HCEC 1CT (cell line): ENCODE data around the gene GLRA3.
"Not testable (repeated sequence)": the region's sequence is repeated elsewhere in the genome, so short reads cannot be mapped to it uniquely, and the experiment has no call there.

Experiments used
- DNase-seq: peaks from one replicate; pipeline ENCODE4 v3.0.0-alpha.2; 2017

The GLRA3 gene

GRCh38 chr4:174709526-174709925 is 119.5 kb downstream of the GLRA3 start:
- DNase-seq = no peak

DNA sequence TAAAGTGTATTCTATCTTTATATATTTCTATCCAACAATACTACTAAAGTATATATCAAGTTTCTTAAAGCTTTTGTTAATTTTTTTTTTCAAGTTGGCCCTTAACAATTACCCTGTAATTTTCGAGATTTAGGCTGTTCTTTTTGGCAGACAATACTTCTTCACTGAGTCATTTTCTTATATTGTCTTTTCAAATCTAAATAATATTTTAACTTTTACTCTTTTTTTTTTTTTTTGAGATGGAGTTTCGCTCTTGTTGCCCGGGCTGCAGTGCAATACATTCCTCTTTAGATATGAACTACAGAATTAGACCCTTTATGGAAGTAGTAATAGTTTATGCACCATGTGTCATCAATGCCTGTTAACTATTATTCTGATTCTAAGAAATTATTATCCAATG is 120.7 kb downstream of the GLRA3 start:
- no peak for DNase-seq

- DNase-seq = no peak
Observed at GRCh38 chr4:174707902-174708301, 121.1 kb downstream of the GLRA3 start.

DNA sequence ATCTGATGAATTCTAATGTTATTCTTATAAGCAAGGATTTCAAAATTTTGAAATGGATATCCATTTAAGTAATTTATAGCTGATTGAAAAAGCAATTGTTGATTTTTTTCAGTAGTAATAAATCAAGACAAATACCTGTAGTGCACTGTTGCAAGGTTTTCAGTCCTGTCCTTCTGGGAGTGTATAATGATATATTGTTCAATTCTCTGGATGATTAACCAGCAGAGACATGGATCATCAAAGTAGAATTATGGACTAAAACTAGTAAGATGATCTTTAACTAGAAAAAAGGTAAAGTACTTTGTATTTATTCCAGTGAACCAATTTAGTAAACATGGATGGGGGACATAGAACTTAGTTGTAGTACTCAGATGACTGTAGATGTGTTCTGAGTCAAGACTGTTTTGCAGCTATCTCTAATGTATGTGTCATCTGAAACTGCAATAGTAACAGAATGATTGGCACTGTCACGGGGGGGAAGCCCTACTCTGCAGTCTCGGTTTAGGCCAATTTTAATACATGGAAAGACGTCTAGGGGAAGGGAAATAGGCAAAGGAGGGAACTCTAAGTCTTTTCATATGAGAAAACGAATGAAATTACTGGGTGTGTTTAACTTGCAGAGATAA is 121.9 kb downstream of the GLRA3 start:
- no peak for DNase-seq

DNA sequence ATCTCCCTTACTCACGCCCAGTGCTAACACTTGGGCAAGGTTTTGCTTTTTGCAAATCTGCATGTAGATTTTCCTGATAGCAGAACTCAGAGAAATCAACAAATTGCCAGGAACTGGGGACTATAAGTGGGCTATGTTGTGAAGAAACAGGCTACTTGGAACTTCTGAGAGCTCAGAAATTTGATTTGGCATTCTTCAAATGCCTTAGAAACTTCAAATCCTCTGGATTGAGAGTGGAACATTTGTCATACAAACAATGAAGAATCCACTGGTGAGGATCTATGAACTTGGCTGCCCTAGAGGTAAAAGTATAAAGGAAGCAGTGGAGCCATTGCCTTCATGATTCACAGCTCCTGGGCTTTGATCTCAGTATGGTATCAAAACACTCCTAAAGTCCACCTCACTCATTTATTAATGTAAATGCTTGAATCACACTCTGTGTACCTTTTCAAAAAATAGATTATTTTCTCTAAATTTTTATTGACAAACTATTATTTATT is 126.0 kb downstream of the GLRA3 start:
- no peak for DNase-seq

DNA sequence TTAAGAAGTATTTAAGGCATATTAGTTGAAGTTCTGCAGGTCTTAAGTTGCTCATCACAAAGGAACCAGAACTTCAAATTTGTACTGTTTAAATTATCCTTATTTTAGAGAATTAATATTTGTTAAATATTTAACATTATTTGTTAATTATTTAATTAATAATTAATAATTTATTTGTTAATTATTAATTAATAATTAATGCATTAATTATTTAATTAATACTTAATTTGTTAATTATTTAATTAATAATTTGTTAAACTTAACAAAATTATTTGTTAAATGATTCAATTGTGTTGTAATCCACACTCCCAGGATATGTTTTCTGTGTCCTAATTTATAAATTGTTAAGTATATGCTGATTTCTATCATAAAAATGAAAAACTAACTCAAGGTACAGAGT is 129.4 kb downstream of the GLRA3 start:
- DNase-seq = no peak

- DNase-seq = no peak
Observed at GRCh38 chr4:174697896-174698295, 131.2 kb downstream of the GLRA3 start.

DNA sequence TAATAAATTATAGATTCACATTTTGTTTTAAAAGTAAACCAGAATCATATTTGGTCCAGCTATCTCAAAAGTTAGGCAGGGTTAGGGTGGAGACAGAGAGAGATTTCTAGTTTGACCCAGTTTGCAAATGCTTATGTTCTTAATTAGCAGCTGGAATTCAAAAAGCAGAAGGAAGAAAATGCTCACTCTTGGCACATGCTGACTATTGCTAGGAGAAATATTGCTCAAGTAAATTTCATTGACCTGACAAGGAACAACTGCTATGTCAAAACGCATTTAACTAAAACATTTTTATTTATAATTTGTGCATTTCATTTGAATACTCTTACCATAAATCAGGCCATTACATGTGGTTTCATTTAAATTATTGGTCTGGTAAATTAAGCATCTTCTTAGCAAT is 131.8 kb downstream of the GLRA3 start:
- DNase-seq = peak; percentile 4

- no peak for DNase-seq
Observed at GRCh38 chr4:174696657-174697056, 132.4 kb downstream of the GLRA3 start.

DNA sequence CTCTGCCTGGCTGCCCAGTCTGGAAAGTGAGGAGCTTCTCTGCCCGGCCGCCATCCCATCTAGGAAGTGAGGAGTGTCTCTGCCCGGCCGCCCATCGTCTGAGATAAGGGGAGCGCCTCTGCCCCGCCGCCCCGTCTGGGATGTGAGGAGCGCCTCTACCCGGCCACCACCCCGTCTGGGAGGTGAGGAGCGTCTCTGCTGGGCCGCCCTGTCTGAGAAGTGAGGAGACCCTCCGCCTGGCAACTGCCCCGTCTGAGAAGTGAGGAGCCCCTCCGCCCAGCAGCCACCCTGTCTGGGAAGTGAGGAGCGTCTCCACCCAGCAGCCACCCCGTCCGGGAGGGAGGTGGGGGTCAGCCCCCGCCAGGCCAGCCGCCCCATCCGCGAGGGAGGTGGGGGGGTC is 137.2 kb downstream of the GLRA3 start:
- DNase-seq = not testable (repeated sequence)

GRCh38 chr4:174690665-174691064 is 138.4 kb downstream of the GLRA3 start:
- DNase-seq = no peak

- DNase-seq = no peak
Observed at GRCh38 chr4:174689618-174690017, 139.4 kb downstream of the GLRA3 start.

DNA sequence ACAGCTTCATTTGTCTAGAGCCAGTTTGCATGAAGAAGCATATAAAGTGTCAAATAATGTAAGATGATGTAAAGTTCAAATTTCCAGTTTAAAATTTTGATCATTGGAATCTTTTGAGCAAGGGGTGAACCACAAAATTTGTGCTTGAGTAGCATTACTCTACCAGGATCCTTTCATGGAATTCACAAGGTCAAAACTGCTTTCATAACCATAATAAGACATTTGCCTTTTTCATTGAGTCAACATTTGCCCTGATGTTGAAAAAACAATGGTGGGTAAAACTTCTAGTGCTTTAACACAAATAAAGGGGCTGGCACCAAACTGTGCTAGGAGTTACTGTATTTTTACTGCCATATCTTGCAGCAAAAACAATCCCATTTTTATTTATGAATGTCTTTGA is 142.2 kb downstream of the GLRA3 start:
- DNase-seq = no peak

GRCh38 chr4:174681723-174682300 is 147.2 kb downstream of the GLRA3 start:
- peak; percentile 29 for DNase-seq

GRCh38 chr4:174674305-174674840 is 154.7 kb downstream of the GLRA3 start:
- DNase-seq = no peak

- DNase-seq = no peak
Observed at GRCh38 chr4:174673865-174674264, 155.2 kb downstream of the GLRA3 start.

GRCh38 chr4:174672276-174672675 is 156.8 kb downstream of the GLRA3 start:
- no peak for DNase-seq

DNA sequence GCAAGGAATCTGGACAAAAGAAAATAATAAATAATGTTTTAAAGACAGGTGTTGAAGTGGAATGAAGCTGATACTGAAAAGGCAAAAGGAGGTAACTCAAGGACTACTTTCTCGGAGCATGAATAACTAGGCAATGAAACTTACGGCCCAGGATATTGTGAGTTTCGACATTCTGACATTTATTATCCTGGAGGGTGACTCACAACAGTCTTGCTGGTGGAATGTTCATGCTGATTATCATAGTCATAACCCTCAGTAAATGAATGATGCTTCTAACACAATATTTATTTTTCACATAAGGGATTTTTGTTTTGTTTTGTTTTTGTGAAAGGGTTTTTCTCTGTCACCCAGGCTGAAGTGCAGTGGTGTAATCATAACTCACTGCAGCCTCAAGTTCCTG is 159.8 kb downstream of the GLRA3 start:
- DNase-seq = peak; percentile 86

- no peak for DNase-seq
Observed at GRCh38 chr4:174665799-174666198, 163.2 kb downstream of the GLRA3 start.

GRCh38 chr4:174663216-174663615 is 165.8 kb downstream of the GLRA3 start:
- DNase-seq = peak; percentile 24

DNA sequence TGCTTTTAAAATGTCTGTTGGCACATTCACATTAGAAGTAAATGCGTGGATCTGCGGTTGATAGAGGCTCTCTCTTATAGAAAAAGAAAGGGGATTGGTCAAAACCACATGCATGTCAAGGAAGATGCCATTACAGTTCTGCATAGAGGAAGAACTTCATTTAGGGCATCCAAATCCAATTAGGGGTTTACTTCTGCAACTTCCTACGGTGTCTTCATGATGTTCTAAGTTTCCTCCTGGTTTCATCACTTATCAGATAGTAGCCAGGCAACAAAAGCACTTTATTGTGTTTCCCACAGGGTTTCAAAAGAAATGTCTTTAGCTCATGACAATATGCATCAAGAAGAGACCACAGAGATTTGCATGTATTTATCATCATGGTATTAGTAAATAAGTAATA is 170.8 kb downstream of the GLRA3 start:
- no peak for DNase-seq

- DNase-seq = no peak
Observed at GRCh38 chr4:174657472-174657871, 171.6 kb downstream of the GLRA3 start.

- DNase-seq = no peak
Observed at GRCh38 chr4:174654634-174655033, 174.4 kb downstream of the GLRA3 start.

DNA sequence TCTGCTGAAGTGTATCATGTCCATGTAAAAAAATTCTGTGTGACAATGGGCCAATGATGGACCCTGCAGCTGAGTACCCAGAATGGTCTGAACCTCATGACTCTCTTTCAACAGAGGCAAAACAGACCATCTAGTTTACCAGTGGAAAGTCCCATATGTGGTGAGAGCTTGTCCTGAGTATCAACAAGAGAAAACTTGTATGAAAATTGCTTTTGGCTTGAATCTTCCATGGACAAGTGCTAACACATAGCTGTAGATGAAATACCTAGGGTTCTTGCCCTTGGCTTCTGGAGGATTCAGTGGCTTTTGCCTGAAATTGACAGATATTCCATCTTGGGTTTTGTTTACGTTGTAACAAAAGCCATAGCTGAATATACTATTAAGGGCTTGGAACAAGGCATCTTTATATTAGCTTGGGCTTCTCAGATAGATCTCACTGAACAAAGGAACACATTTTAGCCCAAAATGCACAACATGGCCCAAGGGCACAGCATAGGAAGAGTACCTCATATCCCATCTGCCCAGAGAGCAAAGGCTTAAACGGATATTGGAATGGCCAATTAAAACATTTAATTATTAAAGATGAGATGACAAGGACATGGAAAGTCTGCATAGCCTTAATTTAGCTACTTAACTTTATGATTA is 178.2 kb downstream of the GLRA3 start:
- no peak for DNase-seq
